ENCODE data around the gene DNAJB5. TPM values are rescaled to one million over a fixed set of nuclear protein-coding genes. Genes with fewer than 3 reads are reported as not detected.
"Not testable (repeated sequence)": the region's sequence is repeated elsewhere in the genome, so short reads cannot be mapped to it uniquely, and the experiment has no call there.

Gene DNAJB5
- total RNA-seq = 27.1 and 28.7 TPM in 2 replicates
- long read RNA-seq = 0 reads

DNA sequence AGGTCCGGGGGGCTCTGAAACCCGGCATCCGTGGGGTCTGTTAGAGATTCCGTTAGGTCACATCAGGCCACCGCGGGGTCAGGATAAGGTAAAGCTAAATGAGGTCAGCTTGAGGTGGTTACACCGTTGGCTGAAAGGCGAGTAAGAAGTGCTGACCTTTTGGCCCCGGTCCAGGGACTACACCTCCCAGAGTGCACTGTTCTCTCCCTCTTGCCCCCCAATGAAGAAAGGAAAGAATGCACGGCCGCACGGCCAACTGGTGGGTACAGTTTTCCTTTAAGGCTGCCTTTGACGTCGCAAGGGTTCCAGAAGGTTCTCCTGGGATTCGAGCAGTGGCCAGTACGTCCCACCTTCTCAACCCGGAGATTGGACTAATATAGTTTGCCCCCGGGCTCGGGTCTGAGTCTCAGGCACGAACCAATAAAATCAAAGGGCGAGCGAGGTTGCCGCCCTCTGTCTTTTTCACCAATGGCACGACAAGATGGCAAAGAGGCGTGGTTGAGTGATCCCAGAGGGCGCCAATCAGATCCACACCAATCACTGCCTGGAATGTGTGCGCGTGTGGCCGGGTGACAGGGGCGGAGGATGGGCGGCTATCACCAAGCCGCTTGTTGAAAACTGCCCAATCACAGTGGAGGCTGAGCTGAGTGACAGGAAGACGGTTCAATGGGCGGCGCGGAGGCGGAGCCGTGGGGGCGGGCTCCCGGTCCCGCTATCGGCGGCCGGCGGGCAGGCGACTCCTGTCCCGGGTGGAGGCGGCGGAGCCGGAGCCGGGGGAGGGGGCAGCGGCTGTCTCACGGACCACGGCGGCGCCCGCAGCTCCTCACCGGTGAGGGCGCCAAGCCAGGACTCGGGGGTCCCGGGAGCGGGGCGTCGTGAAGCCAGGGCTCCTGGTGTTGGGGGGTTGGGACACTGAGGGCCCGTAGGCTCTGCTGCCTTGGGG, at the start of gene DNAJB5:
TSS of gene DNAJB5 (plus strand) at position 743 of the 943 bp plus-strand sequence. CDS start 886 bp downstream, outside the sequence.
- H3K36me3 Mint-ChIP-seq (ENCODE audit: low read depth) = no peaks in the 10 kb centered on the region
- H3K27ac Mint-ChIP-seq (ENCODE audit: unreplicated experiment) = peak within 1 kb of the TSS; percentile 96
- H3K4me3 Mint-ChIP-seq = peak within 1 kb of the TSS; percentile 96
- TF ChIP-seq CTCF (conservative IDR thresholded peaks at IDR 0.05) = no peak
- H3K27me3 Mint-ChIP-seq (ENCODE audit: low read depth) = no peaks in the 10 kb centered on the region
- H3K4me1 Mint-ChIP-seq = peaks cover 58% of the 10 kb centered on the region
- DNase-seq (ENCODE audit: low read depth, low spot score) = peak; percentile 99
- no peaks in the 10 kb centered on the region for H3K9me3 Mint-ChIP-seq

DNA sequence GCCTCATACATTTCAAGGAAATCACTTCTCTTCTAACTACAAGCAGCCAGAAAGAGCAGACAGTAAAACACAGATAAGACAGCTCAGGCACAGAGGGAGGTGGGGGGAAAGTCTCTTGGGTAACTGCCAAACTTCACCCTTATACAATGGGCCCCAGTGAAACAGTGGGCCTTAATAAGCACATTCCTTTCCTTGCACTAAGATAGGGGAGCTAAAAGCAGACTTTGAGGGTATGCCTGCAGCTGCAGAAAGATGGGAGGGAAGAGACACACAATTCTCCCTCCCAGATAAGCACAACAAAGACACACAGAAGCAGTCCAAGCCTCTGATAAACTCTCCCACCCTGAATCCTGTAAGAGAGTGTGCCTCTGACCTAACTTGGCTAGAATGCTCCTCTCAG, 49.6 kb upstream of the DNAJB5 start:
- H3K9me3 Mint-ChIP-seq; H3K4me3 Mint-ChIP-seq; H3K27ac Mint-ChIP-seq (ENCODE audit: unreplicated experiment); H3K4me1 Mint-ChIP-seq; DNase-seq (ENCODE audit: low read depth, low spot score); H3K36me3 Mint-ChIP-seq (ENCODE audit: low read depth); H3K27me3 Mint-ChIP-seq (ENCODE audit: low read depth): not testable (repeated sequence)

DNA sequence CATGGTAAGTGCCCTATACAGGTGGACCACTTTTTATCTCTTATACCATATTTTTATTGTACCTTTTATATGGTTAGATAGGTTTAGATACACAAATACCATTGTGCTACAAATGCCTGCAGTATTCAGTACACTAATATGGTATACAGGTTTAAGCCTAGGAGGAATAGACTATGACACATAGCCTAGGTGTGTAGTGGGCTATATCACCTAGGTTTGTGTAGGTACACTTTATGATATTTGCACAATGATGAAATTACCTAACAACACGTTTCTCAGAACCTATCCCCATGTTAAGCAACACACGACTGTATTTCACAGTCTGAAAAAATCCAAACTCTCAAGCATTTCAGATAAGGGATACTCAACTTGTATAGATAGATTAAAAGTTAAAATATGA, 41.1 kb upstream of the DNAJB5 start:
- TF ChIP-seq CTCF (conservative IDR thresholded peaks at IDR 0.05) = no peak
- H3K36me3 Mint-ChIP-seq (ENCODE audit: low read depth) = no peaks in the 10 kb centered on the region
- no peaks in the 10 kb centered on the region for H3K27me3 Mint-ChIP-seq (ENCODE audit: low read depth)
- no peak for DNase-seq (ENCODE audit: low read depth, low spot score)
- H3K27ac Mint-ChIP-seq (ENCODE audit: unreplicated experiment) = no peak overlapping the region
- no peaks in the 10 kb centered on the region for H3K9me3 Mint-ChIP-seq
- peaks cover 8% of the 10 kb centered on the region for H3K4me1 Mint-ChIP-seq
- H3K4me3 Mint-ChIP-seq = no peak overlapping the region

GRCh38 chr9:34954225-34954624, 35.3 kb upstream of the DNAJB5 start:
- H3K36me3 Mint-ChIP-seq (ENCODE audit: low read depth) = no peaks in the 10 kb centered on the region
- peaks cover 37% of the 10 kb centered on the region for H3K4me1 Mint-ChIP-seq
- no peaks in the 10 kb centered on the region for H3K9me3 Mint-ChIP-seq
- TF ChIP-seq CTCF (conservative IDR thresholded peaks at IDR 0.05) = no peak
- H3K27me3 Mint-ChIP-seq (ENCODE audit: low read depth) = peaks cover 24% of the 10 kb centered on the region
- H3K4me3 Mint-ChIP-seq = peak overlapping the region; percentile 62
- peak overlapping the region; percentile 86 for H3K27ac Mint-ChIP-seq (ENCODE audit: unreplicated experiment)
- no peak for DNase-seq (ENCODE audit: low read depth, low spot score)

DNA sequence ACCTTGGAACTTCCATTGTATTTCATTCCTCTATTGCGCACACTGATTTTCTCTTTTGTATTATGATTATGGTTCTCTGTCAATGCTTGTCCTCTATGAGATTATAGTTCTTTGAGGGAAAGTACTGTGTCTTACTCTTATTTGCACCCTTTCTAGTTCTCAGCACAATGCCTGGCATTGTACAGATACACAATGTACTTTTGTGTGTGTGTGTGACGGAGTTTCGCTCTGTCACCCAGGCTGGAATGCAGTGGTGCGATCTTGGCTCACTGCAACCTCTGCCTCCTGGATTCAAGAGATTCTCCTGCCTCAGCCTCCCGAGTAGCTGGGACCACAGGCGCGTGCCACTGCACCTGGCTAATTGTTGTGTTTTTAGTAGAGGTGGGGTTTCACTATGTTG, 33.5 kb upstream of the DNAJB5 start:
- not testable (repeated sequence) for H3K36me3 Mint-ChIP-seq (ENCODE audit: low read depth); H3K9me3 Mint-ChIP-seq; DNase-seq (ENCODE audit: low read depth, low spot score)
- H3K4me1 Mint-ChIP-seq = peaks cover 30% of the 10 kb centered on the region
- peak overlapping the region; percentile 1 for H3K27ac Mint-ChIP-seq (ENCODE audit: unreplicated experiment)
- H3K4me3 Mint-ChIP-seq = peak overlapping the region; percentile 42
- H3K27me3 Mint-ChIP-seq (ENCODE audit: low read depth) = peaks cover 42% of the 10 kb centered on the region

- H3K4me3 Mint-ChIP-seq = peak overlapping the region; percentile 77
These were observed 32.9 kb upstream of the DNAJB5 start for GRCh38 chr9:34956648-34957047.

More at GRCh38 chr9:34956648-34957047, 32.9 kb upstream of the DNAJB5 start:
- H3K27ac Mint-ChIP-seq (ENCODE audit: unreplicated experiment) = no peak overlapping the region
- H3K4me1 Mint-ChIP-seq = peaks cover 29% of the 10 kb centered on the region
- no peak for TF ChIP-seq CTCF (conservative IDR thresholded peaks at IDR 0.05)
- H3K36me3 Mint-ChIP-seq (ENCODE audit: low read depth) = no peaks in the 10 kb centered on the region
- H3K9me3 Mint-ChIP-seq = no peaks in the 10 kb centered on the region
- no peak for DNase-seq (ENCODE audit: low read depth, low spot score)
- H3K27me3 Mint-ChIP-seq (ENCODE audit: low read depth) = peaks cover 48% of the 10 kb centered on the region

Data from neural crest cell (in vitro differentiated cells).